NCI-H2196 treated with DMSO at 0.1 percent for 48 hours (cell line): ENCODE data around the gene MYO10.

Experiments used
- DNase-seq: peaks from one replicate; lab custom pipeline; 2025; ENCODE audit not compliant: unreplicated experiment; lab: John Stamatoyannopoulos, UW

MYO10 gene

GRCh38 chr5:16826379-16827125, 109.5 kb downstream of the MYO10 start:
- no peak for DNase-seq

GRCh38 chr5:16819522-16820167, 116.4 kb downstream of the MYO10 start:
- no peak for DNase-seq

- DNase-seq, result no peak
These were observed 120.7 kb downstream of the MYO10 start for GRCh38 chr5:16815432-16815831.

- DNase-seq, result no peak
These were observed 123.2 kb downstream of the MYO10 start for GRCh38 chr5:16812911-16813310.

GRCh38 chr5:16812448-16812847, 123.6 kb downstream of the MYO10 start:
- DNase-seq, result no peak

- no peak for DNase-seq
These were observed 125.8 kb downstream of the MYO10 start for GRCh38 chr5:16810208-16810854.

GRCh38 chr5:16809395-16810207, 126.5 kb downstream of the MYO10 start:
- no peak for DNase-seq

GRCh38 chr5:16809010-16809394, 127.1 kb downstream of the MYO10 start:
- no peak for DNase-seq

- no peak for DNase-seq
These were observed 128.1 kb downstream of the MYO10 start for GRCh38 chr5:16808021-16808420.

GRCh38 chr5:16807547-16807864, 128.6 kb downstream of the MYO10 start:
- DNase-seq, result no peak

GRCh38 chr5:16806711-16807546, 129.2 kb downstream of the MYO10 start:
- DNase-seq, result no peak

- DNase-seq, result no peak
These were observed 130.6 kb downstream of the MYO10 start for GRCh38 chr5:16805486-16805885.

GRCh38 chr5:16803831-16804230, 132.3 kb downstream of the MYO10 start:
- no peak for DNase-seq

GRCh38 chr5:16800477-16800876, 135.6 kb downstream of the MYO10 start:
- no peak for DNase-seq

GRCh38 chr5:16799796-16800195, 136.3 kb downstream of the MYO10 start:
- no peak for DNase-seq

GRCh38 chr5:16797951-16798350, 138.1 kb downstream of the MYO10 start:
- no peak for DNase-seq

GRCh38 chr5:16794269-16794913, 141.7 kb downstream of the MYO10 start:
- DNase-seq, result no peak

GRCh38 chr5:16792598-16793275, 143.4 kb downstream of the MYO10 start:
- no peak for DNase-seq

- no peak for DNase-seq
These were observed 144.0 kb downstream of the MYO10 start for GRCh38 chr5:16791904-16792597.
